Amygdala (tissue), 56 donors: Measurements from ENCODE around the gene RTTN.
"Not testable (repeated sequence)": the region's sequence is repeated elsewhere in the genome, so short reads cannot be mapped to it uniquely, and the experiment has no call there.

ENCODE experiments used
- DNase-seq, 56 donors: peaks; one replicate each; lab custom pipeline; 2025; lab: John Stamatoyannopoulos, UW

The RTTN gene

DNA sequence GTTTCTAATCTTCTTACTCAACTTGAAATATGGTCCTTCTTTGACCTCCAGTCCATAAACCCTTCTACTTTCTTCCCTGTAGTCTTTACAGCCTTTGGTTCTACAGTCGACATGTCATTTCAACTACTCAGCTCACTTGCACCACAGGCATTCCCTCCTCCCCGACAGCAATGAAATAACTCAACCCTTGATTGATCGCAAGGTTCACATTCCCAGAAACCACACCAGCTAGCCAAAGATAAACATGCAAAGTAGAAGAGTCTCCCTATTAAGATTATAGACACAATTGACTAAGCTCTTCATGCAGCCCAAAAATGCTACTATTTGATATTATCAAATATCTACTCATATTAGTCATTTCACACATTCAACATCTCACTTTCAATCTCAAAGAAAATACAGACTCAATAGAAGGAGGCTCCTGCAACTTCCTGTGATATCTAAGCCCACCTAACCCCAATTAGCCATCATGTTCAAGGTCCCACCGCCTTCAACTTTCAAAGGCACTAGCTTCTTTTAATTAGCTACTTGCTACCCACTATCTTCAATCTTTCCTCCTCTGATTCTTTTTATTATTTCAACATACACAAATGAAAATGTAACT lies 50.8 kb downstream of the RTTN start:
- no peak for DNase-seq

DNA sequence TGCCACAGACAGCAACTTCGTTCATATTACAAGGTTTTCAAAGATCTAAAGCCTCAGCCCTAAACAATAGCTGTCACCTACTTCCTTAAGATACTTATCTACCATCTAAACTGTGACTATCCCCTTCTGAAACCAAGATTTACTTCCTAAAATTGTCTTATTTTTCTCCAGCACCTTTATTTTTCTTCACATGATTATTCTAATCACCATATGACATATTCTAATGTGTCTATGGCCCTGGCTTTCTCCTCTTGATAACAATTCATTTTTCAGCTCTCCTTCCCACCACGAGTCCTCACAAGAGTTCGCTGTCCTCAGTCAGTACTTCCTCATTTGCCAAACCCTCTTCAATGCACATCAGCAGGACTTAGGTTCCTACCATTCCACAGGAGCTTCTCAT lies 53.9 kb downstream of the RTTN start:
- no peak for DNase-seq

DNA sequence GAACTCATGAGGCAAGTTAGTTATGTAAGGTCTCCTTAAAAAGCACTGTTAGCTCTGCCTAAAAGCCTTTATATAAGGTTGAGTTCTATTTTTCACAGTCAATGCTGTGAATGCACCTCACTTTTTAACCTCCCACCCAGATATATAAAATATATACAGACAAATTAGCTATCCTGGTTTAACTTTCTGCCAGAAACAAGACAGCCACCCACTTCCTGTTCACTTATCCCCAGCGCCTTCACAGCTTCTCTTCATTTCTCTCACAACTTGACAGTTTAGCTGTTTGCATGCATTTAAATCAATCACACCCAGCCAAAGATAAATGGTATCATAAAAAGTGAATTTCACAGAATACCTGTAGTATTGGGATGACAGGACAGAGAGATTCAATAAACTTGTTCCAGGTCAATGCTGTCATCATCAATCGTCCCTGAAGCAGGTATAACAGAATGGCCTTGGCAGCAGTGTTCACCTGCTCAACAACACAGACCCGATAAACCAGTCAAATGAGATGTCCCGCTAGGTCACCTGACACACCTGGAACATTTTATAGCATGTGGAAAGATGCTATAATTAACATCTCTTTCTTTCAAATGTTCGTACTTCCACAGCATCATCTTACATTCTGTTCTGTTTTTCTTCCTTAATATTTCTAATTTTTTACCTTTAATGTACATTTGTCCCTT lies 55.7 kb downstream of the RTTN start:
- DNase-seq = peak in 1 of 56 donors; percentile 3

DNA sequence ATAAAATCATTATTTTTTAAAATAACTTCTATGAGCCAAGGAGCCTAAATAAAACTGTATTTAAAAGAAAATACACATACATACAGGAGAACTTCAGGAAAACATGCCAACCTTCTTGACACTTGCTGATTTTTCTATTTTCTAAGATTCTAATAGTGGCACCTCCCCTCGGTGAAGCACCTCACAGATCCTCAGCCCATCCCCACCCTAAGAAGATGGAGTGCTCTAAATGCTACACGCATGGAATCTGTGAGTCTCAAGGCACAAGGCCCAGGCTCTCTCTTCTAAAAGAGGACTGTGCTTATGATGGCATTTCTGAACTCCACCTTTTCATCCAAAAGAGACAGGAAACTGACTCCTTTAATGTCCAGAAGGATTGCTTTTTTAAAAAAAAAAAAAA lies 56.3 kb downstream of the RTTN start:
- DNase-seq = no peak

DNA sequence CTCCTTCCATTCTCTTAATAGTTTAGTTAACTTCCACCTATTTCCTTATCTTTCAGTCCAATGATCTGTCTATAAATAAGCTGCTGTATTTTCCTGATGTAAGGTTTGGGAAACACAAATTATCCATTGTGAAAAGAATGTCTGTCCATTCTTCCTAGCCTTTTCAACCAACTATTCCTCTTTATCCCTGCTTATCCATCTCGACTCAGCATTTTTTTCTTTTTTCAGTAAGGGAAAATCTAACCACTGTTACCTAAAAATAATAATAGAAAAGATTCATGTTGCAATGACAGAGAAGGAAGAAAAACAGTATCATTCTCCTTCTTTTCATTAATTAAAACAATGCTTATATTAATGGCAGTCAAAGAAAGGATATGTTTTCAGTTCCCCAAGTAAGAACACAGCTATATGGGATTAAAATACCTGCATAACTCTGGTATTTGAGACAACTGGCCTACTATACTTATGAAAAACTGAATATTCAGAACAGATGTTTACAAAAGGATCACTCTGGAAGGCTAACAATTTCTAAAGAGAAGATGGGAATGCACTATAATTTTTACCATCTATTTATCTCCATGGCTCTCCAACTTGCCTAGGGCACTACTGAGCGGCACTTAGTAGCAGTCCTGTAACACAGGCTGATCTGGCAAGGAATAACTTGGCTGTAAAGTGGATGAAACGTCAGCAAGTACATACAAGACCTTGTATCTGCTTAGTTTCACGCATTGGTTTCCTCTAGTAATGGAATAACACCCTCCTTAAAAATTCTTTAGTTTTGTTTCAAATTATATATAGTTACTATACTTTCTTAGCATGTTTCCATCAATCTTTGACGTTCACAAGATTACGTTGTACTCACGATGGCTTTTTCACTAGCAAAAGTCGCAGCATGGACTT lies 57.2 kb downstream of the RTTN start:
- no peak for DNase-seq

DNA sequence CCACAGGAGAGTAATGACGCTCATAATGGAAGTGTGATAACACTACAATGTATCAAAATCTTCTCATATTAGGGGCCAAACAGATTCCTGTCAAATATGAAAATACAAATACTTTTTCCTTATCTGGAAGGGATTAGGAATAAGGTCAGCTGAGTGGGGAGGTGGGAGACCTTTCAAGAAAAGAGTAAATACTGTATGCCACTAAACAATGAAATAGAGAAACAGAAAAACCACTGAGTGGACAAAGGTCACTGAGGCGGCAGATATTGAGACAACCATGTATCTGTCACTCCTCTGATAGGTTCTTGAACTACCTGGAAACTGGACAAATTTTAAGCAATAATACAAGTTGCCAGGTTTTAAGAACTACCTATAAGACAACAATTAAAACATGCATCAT lies 59.3 kb downstream of the RTTN start:
- no peak for DNase-seq

DNA sequence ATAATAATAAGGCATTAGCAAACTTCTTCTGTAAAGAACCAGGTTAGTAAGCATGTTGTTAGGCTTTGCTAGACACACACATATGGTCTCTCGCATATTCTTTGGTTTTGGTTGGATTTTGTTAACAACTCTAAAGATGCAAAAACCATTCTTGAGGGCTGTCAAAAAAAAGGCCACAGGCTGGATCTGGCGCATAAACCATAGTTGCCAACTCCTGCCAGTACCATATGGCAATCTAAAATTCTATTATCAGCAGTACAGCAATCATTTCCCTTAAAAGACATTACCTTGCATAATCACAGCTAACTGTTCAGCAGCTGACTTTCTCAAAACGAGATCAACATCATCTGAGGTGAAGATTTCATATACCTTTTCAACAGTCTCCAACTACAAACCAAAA lies 63.5 kb downstream of the RTTN start:
- DNase-seq = no peak

DNA sequence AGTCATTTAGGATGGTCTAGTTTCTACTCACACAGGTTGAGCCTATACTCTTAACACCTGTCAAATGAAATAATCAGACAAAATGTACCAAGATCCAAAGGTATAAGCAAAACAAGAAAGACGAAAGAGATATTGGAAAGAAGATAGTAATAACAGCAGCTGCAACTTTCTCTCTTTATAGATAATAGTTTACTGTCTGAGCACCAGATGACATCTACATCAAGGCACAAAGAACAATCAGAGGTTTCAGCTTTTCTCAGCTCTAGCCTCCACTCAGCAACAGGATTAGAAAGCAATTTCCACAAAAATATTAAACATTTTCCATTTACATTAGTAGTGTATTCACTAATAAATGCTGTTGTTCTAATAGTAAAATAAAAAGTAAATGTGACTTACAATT lies 66.3 kb downstream of the RTTN start:
- peak in 1 of 56 donors; percentile 11 for DNase-seq

DNA sequence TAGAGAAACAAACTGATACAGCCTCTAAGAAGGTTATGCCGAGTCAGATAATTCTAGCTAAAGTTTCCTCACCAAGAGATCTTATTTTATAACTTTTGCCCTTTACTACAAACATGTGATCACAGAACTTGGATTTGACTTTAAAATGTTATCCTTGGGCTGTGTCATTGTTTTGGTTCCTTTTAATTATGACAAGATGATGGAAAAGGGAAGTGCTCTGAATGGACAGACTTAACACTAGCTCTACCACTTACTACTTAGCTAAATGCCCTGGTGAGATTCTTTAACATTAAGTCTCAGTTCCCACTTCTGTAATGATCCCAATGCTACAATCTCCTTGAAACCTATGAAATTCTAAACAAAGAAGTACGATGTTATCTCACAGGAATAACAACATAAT lies 69.9 kb downstream of the RTTN start:
- no peak for DNase-seq

DNA sequence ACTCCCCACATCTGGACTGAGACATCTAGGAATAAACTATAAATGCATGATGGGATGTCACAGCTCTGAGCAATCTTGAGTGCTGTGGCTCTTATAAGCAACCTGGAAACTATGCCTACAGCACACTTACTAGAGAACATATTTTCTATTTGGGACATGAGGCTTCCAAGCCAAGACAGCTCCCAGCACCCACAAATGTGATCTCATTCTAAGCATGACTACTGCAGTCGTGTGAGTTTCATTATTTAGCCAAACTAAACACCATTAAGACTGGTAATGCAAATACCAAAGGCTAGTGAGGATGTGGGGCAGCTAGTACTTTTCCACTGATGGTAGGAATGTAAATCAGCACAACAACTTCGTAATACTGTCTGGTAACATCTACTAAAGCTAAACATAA lies 72.5 kb downstream of the RTTN start:
- DNase-seq = no peak

DNA sequence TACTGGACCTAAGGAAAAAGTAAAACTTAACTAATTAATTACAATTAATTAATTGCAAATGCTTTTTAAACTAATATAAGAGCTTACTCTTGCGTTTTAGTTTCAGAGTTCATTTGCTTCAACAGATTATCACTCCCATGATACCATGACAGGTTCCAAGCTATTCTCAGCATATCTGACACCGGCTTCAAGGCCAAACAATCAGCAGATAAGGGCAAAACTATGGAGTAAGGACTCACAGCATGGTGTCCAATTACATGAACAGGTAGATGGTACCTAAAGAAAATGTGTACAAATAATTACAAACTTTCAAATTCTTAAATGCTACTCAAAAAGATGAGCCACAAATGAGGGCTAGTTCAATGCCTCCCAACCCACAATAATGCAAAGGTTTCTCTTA lies 77.2 kb downstream of the RTTN start:
- no peak for DNase-seq

DNA sequence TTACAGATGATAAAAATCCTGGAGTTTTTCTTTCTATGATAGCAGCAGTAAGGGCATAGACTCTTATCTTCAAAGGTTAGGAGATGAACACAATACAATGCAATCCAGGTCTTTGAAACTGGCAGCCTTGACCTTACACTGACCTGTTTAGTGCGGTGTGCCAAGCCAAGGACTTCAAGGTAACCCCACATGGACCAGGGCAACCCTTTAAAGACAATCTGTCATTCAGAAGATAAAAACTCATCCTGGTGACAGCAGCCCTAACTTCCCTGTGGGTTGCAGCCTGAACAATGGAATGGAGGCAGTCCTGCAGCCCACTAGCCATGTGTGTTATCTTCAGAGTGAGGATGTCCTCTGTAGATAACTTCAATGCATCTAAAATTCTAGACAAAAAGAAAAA lies 78.1 kb downstream of the RTTN start:
- no peak for DNase-seq

DNA sequence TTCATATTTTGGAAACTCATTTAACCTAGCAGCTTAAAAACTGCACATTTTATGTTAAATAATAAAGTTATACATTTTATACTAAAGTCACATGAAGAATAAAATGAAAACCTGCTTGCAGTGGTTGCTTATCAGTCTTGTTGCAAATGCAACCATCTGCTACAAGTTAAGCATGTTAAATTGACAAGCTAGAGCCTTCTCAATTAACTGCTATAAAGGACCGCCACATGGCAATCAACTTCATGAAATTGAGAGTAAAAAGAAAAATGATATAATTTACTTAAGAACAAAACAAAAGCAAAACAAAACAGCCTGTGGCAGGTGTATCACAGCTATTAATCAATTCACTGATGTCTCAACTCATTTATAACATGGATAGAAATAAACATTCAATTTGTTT lies 78.7 kb downstream of the RTTN start:
- DNase-seq = no peak

DNA sequence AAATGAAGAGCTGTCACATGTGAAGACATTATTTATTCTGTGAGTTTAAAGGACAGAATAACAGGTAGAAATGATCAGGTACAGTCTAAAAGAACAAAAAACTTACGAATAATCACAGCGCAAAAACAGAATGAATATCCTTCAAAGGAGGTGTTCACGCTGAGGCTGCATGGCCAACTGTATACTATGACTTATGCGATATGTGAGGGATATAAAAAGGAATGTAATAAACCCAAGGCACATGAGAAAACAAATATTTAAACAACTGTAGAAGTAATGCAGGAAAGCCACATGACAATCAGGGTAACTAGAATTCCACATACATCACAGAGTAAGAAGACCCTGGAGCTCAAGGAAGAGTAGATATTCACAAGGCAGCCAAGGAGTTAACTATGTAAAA lies 81.3 kb downstream of the RTTN start:
- DNase-seq = no peak

DNA sequence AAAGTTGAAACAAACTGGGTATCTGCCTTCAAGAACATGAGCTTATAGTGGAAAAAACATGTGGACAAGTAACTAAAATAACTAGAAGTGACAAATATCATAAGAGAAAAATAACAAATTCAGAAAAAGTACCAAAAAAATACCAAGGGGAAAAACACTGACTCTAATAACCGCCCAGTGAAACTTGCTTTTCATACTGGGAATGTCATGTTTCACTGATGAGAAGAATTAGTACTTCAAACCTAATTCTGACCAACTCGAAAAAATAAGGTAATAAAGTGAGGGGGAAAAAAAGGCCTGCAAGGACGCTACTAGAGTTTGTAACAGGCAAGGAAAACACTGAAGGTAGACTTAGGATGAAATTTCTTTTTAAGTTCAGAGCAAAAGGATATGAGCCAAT lies 83.6 kb downstream of the RTTN start:
- DNase-seq = no peak

DNA sequence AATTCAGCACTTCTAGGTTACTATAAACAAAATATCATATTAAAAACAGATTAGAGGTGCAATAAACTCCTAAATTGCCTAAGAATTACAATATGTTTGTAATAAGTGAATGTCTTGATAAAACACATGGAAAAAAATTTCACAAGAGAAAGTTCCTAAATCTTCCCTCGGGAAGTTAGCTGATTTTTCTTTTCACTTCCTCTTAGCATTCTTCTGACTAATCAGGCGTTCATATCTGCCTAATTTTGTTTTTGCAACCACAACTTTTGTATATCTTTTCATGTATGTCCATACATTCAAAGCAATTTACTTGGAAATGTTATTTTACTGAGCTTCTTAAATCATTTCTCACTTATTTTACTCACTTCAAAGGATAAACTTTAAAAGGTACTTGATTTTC lies 88.5 kb downstream of the RTTN start:
- DNase-seq = no peak

DNA sequence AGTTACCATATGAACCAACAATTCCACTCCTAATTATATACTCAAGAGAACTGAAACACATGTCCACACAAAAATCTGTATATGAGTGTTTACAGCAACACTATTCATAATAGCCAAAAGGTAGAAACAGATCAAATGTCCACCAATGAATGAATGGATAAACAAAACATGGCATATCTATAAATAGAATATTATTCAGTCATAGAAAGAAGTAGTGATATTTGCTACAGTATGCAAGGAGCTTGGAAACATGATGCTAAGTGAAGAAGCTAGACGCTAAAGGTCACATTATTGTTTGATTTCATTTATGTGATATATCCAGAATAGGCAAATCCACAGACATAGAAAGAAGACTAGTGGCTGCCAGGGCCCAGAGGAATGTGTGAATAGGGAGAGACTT lies 92.0 kb downstream of the RTTN start:
- DNase-seq = no peak

DNA sequence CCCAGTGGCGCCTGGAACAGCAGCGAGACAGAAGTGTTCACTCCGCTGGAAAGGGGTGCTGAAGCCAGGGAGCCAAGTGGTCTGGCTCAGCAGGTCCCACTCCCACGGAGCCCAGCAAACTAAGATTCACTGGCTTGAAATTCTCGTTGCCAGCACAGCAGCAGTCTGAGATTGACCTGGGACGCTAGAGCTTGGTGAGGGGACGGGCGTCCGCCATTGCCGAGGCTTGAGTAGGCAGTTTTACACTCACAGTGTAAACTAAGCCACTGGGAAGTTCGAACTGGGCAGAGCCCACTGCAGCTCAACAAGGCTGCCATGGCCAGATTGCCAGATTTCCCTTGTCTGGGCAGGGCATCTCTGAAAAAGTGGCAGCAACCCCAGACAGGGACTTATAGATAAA lies 94.8 kb downstream of the RTTN start:
- no peak for DNase-seq

DNA sequence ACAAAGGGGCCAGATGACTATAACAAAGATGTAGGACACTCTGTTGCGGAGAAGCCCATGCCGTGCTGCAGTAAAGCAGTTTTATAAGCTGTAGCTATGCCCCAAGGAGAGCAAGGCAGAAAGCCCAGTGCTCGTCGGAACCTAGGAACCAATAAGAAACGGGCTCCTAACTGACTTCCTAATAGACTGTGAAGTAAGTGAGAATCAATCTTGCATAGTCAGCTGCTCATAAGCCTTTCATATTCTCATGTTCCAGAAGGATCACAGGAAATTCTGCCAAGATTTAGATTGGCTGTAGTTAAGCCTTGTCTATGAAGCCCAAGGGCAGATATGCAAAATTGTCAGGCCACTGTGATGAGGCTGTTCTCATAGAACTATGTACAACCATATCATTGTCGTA lies 98.4 kb downstream of the RTTN start:
- no peak for DNase-seq

DNA sequence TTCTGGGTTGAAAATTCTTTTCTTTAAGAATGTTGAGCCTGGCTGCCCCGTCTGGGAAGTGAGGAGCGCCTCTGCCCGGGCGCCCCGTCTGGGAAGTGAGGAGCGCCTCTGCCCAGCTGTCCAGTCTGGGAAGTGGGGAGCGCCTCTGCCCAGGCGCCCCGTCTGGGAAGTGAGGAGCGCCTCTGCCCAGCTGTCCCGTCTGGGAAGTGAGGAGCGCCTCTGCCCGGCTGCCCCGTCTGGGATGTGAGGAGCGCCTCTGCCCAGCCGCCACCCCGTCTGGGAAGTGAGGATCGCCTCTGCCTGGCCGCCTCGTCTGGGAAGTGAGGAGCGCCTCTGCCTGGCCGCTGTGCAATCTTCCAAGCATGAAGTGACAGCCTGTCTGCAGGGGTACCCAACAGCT lies 102.6 kb downstream of the RTTN start:
- DNase-seq = not testable (repeated sequence)

DNA sequence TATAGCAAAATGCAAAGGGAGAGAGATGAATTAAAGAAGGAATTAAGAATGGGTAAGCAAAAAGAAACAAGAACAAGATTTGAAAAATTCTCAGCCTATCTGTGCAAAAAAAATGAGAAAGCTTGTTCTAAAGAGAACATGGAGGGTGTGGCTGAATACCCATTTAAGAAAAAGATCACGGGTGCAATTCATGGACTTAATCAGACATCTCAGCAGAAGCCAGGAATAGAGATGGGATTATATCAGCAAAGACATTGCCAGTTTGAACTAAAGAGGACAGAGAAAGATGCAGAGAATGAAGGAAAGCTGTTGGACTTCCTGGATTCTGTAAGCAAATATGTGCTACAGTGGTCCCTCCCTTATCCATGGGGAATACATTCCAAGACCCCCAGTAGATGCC lies 115.6 kb downstream of the RTTN start:
- DNase-seq = no peak

DNA sequence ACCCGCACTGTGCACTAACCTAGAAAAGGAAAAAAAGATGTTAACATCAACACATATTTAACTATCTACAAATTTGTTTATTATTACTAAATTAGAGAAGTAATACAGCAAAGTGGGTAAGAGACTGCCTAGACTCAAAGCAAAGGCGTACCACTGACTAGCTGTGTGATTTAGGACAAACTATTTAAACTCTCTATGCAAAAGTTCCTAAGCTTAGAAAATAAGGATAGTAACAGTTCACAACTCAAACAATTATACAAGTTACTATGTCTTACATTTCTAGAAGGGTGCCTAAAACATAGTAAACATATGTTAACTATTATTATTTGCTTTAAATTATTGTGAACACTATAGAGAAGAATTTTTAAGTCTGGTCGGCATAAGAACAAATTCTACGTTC lies 119.4 kb downstream of the RTTN start:
- no peak for DNase-seq
